Gastrocnemius medialis (tissue), 4 donors: Measurements from ENCODE around the gene ADPRS. TPM values are rescaled to one million over a fixed set of nuclear protein-coding genes. Genes with fewer than 3 reads are reported as not detected.

Experiments used
- ATAC-seq, 2 donors: fragments of 150-250 bp; one replicate each; pipeline ENCODE4 v1.9.1; 2016
- DNase-seq, 2 donors: peaks; one replicate each; pipeline ENCODE4 v3.0.0-alpha.2; 2019
- H3K27ac ChIP-seq, 4 donors: fragments of 200-600 bp; sonication (generic); 1 replicate in 1 of 4; 2 replicates in 3 of 4; pipeline ENCODE4 v1.5.1; 2016 to 2018; ENCODE audit warnings: mild to moderate bottlenecking in 2 of 4, moderate library complexity in 1 of 4
- H3K27me3 ChIP-seq, 3 donors: fragments of 200-600 bp; sonication (generic) in 2 of 3; 1 replicate in 1 of 3; 2 replicates in 2 of 3; pipeline versions ENCODE4 v1.5.1 to v1.6.0; 2016 to 2019; ENCODE audit warnings: mild to moderate bottlenecking in 1 of 3, moderate library complexity in 1 of 3
- H3K36me3 ChIP-seq, 2 donors: fragments of 200-600 bp; sonication (generic) in 1 of 2; one replicate each; pipeline ENCODE4 v1.5.1; 2017 to 2018
- H3K4me1 ChIP-seq, 2 donors: fragments of 200-600 bp; sonication (generic) in 1 of 2; one replicate each; pipeline ENCODE4 v1.5.1; 2016 to 2017; ENCODE audit warnings: mild to moderate bottlenecking in 2 of 2
- H3K4me3 ChIP-seq, 4 donors: fragments of 200-600 bp; sonication (generic) in 3 of 4; 1 replicate in 1 of 4; 2 replicates in 3 of 4; pipeline ENCODE4 v1.5.1; 2016 to 2019; ENCODE audit warnings: mild to moderate bottlenecking in 2 of 4
- H3K9me3 ChIP-seq, 3 donors: fragments of 200-600 bp; sonication (generic) in 2 of 3; 1 replicate in 1 of 3; 2 replicates in 2 of 3; pipeline ENCODE4 v1.5.1; 2016 to 2019
- POLR2A ChIP-seq, 2 donors: fragments of 450-650 bp; IDR thresholded peaks; one replicate each; pipeline ENCODE4 v1.6.1; 2017; ENCODE audit warnings: antibody characterized with exemption in 2 of 2, mild to moderate bottlenecking in 2 of 2, moderate library complexity in 2 of 2
- in situ Hi-C, 4 donors: fragments of 200-750 bp; cut with MboI; loops; one replicate each; pipeline versions ENCODE4 v1.15.0 to v1.8.0; 2017; ENCODE audit warnings: low sequenced_read_pairs in 4 of 4
- intact Hi-C: fragments of 100-400 bp; cut with DNase I; formaldehyde crosslinking; loops from one replicate; pipeline ENCODE4 v1.15.1; 2023; ENCODE audit warnings: low total_unique reads
- total RNA-seq, 4 donors: library from RNA; depleted of rRNA; stranded (reverse); fragments of >200 nt; gene quantifications; one replicate each; pipeline versions ENCODE4 v1.1.0 to v1.2.3, GENCODE V29; 2016
- TF ChIP-seq, protein P1 (sequence below), 5 experiments: fragments of 450-650 bp in 3 of 5; fragments of 200-600 bp in 2 of 5; sonication (generic) in 2 of 5; IDR thresholded peaks in 4 of 5; conservative IDR thresholded peaks in 1 of 5; 1 replicate in 4 of 5; 2 replicates in 1 of 5; pipeline ENCODE4 v1.5.1; 2016 to 2019; ENCODE audit warnings: antibody characterized with exemption in 5 of 5, mild to moderate bottlenecking in 3 of 5, moderate library complexity in 3 of 5

The ADPRS gene
- total RNA-seq, 4 donors from 2014 or later = 46.7 to 67.3 (median 54.0) TPM

DNA sequence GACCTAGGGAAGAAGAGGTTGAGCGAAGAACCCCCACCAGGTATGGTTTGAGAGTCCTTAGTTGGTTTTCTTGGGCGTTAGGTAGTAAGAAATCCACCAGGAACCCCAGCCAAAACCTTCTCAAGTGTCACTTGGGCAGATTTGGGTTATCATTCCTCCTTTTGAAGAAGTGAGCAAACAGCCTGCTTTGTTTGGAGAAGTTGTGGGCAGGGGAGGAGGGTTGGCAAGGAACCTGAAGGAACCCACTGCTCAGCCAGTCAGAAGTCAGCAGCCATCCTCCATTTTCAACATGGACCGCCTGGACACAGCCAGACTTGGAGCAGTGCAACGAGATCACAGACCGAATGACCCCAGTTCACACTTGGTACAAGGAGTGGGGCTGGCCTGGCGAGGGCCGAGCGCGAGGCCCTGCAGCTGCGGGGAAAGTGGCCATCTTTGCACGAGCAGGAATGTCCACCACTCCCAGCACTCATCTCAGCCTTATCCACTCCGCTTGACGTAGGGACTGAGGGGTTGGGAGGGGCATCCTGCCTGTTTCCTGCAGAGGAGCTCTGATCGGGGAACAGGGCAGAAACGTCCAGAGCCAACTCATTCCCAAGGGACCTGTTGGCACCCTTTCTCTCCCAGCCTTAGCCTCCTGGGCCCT, 7.2 kb downstream of the ADPRS start:
- no peaks in the 10 kb centered on the region for H3K27me3 ChIP-seq
- no peak overlapping the region for H3K4me3 ChIP-seq
- H3K9me3 ChIP-seq = no peaks in the 10 kb centered on the region
- in situ Hi-C loops = loop anchor here in 2 of 4 donors (10.0 kb wide), 3 partner anchors 49 to 319 kb away; partner anchors contain the start of gene TRAPPC3 (in 1 of the 2)
- peaks cover 0 to 50% of the 10 kb centered on the region in 2 donors for H3K36me3 ChIP-seq
- TF ChIP-seq, protein P1, sequence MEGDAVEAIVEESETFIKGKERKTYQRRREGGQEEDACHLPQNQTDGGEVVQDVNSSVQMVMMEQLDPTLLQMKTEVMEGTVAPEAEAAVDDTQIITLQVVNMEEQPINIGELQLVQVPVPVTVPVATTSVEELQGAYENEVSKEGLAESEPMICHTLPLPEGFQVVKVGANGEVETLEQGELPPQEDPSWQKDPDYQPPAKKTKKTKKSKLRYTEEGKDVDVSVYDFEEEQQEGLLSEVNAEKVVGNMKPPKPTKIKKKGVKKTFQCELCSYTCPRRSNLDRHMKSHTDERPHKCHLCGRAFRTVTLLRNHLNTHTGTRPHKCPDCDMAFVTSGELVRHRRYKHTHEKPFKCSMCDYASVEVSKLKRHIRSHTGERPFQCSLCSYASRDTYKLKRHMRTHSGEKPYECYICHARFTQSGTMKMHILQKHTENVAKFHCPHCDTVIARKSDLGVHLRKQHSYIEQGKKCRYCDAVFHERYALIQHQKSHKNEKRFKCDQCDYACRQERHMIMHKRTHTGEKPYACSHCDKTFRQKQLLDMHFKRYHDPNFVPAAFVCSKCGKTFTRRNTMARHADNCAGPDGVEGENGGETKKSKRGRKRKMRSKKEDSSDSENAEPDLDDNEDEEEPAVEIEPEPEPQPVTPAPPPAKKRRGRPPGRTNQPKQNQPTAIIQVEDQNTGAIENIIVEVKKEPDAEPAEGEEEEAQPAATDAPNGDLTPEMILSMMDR (IDR thresholded peaks at IDR 0.05 in 4 of 5, conservative IDR thresholded peaks at IDR 0.05 in 1 of 5) = no peak
- TF ChIP-seq POLR2A (IDR thresholded peaks at IDR 0.05) = no peak
- no peak overlapping the region for H3K27ac ChIP-seq
- ATAC-seq = no peak
- H3K4me1 ChIP-seq = peaks cover 2 to 5% of the 10 kb centered on the region in 2 donors
- intact Hi-C loops = loop anchor here (10.0 kb wide), 1 partner anchor 189 kb away; no protein-coding TSS in a partner anchor
- DNase-seq = no peak

DNA sequence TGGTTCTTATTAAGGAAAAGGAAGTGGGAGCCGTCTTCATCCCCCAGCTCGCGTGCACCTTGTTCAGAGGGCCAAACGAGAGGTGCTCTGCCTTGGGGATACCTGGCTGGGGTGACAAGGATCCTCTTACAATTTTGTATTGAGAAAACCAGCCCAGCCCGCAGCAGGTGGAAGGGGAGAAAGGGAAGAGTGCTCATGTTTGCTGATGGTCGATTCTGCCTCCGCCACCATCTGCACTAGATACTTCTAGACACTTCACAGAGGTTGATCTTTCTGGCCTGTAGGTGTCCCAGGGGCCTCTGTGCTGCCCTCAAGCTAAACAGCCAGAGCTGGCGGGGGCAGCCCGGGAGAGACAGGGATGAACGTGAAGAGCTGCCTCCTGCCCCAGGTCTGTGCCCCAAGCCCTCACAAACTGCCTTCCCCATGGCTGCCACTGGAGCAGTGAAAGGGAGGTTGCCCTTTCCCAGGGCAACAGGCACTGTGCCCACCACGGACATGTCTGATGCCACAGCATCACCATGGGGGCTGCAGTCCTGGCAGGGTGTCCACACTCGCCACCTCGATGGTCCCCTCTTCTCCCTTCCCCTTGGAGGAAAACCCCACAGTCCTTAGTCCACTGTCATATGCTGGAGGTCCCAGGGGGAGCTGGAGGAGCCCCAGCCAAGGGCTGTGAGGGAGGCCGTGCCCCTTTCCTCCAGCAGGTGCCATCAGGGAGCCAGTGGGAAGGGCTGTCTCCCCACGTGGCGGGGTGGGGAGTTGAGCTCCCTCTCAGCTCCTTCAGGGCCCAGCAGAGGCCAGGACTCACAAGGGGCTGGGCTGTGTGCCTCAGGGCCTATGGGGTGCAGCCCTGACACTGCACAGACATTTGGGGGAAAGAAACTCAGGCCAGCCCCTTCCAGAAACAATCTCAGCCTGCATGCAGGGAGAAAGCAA, 8.1 kb downstream of the ADPRS start:
- Histone ChIP-seq H3K4me1 (peaks cover 0 to 5% of the 10 kb centered on the region in 2 donors), H3K27me3 (no peaks in the 10 kb centered on the region), H3K27ac (no peak overlapping the region), H3K4me3 (no peak overlapping the region), H3K36me3 (peaks cover 0 to 41% of the 10 kb centered on the region in 2 donors), H3K9me3 (no peaks in the 10 kb centered on the region)
- in situ Hi-C loops = loop anchor here in 2 of 4 donors (10.0 kb wide), 3 partner anchors 48 to 318 kb away; partner anchors contain the start of gene TRAPPC3 (in 1 of the 2)
- ATAC-seq (no peak), DNase-seq (no peak)
- intact Hi-C loops = loop anchor here (10.0 kb wide), 1 partner anchor 188 kb away; no protein-coding TSS in a partner anchor
- TF ChIP-seq, protein P1 (IDR thresholded peaks at IDR 0.05 in 4 of 5, conservative IDR thresholded peaks at IDR 0.05 in 1 of 5) = no peak
- no peak for TF ChIP-seq POLR2A (IDR thresholded peaks at IDR 0.05)

DNA sequence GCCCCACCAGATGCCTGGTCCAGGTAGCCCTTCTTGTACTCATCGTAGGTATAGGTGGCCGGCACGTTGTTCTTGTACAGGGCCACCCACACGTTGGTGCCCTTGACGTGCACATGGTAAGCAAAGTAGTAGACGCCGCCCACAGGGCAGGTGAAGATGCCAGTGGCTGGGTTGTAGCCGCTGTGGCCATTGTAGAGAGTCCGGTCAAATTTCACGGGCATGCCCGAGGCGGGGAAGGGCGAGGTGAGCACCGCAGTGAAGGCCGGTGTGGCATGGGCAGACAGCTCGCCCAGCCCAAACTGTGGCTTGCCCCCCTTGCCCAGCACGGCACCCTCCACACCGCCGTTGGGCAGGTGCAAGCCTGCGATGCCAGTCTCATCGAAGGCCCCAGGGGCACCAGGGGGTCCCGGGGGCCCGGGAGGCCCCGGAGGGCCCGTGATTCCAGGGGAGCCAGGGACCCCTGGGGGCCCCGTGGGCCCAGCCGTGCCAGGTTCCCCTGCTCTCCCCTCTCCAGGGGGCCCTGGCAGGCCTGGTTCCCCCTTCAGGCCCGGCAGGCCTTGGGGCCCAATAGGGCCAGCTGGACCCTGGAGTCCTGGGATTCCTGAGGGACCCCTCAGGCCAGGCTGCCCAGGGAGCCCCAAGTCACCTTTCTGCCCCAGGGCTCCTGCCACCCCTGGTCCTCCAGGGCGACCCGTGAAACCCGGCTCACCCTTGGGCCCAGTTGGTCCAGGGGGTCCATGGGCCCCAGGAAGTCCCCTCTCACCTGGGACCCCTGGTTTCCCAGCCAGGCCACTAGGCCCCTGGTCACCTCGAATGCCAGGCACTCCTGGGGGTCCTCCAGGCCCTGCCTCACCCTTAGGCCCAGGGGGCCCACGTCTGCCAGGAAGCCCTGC, 9.2 kb downstream of the ADPRS start:
- ATAC-seq = no peak
- in situ Hi-C loops = loop anchor here in 2 of 4 donors (10.0 kb wide), 3 partner anchors 47 to 317 kb away; partner anchors contain the start of gene TRAPPC3 (in 1 of the 2)

More for the DNA sequence above, 9.2 kb downstream of the ADPRS start:
- no peaks in the 10 kb centered on the region for H3K27me3 ChIP-seq
- H3K4me3 ChIP-seq = no peak overlapping the region
- intact Hi-C loops = loop anchor here (2.0 to 10.0 kb wide), 3 partner anchors 37 to 187 kb away; no protein-coding TSS in a partner anchor
- H3K4me1 ChIP-seq = peaks cover 0 to 5% of the 10 kb centered on the region in 2 donors
- no peak overlapping the region for H3K27ac ChIP-seq
- TF ChIP-seq, protein P1 (IDR thresholded peaks at IDR 0.05 in 4 of 5, conservative IDR thresholded peaks at IDR 0.05 in 1 of 5) = no peak
- TF ChIP-seq POLR2A (IDR thresholded peaks at IDR 0.05) = no peak
- peaks cover 0 to 30% of the 10 kb centered on the region in 2 donors for H3K36me3 ChIP-seq
- DNase-seq = no peak
- H3K9me3 ChIP-seq = no peaks in the 10 kb centered on the region
